ENCODE data around the gene STAMBPL1.
"Not testable (repeated sequence)": the region's sequence is repeated elsewhere in the genome, so short reads cannot be mapped to it uniquely, and the experiment has no call there.

The STAMBPL1 gene

GRCh38 chr10:88858491-88858890 is 21.6 kb upstream of the STAMBPL1 start:
- no peak for DNase-seq

DNA sequence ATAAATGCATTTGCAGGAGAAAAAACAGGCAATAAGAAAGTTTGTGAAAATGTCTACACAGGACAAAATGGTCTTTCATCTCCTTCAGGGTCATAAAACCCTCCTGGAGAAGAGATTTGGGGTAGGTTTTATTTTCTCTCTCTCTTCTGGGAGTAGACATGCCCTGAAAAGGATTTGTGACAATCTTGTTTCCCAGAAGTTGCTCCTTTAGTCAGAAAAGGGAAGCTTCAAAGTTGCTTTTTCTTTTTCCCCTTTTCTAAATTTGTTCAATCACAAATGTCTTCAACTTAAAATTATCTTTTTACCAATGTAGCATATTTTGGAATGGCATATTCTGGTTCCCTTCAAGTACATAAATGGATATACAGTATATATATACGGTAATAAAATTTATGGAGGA is 19.0 kb upstream of the STAMBPL1 start:
- no peak for DNase-seq

DNA sequence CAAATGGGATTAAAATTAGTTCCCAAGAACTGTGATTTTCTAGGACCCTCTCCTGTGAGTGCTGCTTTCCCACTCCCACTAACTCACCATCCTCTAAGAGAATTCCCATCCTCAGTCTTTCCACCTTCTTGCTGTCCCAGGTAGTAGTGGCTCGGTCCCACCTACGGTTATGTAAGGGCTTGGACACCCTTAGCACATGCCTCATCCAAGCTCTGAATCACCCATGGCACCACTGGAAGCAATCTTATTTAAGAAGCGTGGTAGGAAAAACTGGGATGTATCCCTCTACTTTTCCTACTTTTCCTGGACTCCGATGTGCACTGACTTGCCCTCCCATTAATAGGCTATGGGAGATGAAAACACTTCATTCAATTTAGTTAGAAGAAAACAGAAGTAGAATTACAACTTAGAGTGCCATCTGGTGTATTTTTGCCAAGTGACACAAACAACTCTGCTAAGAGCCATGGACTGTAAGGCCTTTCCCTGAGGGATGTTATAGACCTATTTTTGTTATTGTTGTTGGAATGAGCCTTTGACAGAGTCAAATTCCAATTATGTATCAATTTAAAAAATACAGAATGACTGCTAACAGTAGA is 14.7 kb upstream of the STAMBPL1 start:
- no peak for DNase-seq

DNA sequence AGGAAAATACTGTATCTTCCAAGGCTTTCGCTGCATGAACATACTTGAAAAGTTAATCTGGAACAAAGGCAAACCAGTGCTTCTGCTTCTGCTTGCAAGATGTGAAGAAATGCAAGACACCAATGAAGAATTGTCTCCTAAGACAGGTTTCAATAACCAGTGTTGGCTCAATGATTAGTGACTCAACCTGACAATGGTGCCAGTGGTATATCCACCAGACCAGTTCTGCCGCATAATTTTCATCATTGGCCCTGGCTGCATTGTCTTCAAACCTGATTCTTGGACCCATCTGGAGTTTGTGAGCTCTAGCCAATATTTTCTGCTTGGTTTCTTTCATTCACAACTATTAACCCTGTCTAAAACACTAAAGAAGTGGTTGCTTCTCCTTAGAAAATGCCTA is 13.6 kb upstream of the STAMBPL1 start:
- DNase-seq: no peak

- no peak for DNase-seq
Measured at GRCh38 chr10:88870089-88870488, 10.0 kb upstream of the STAMBPL1 start.

- no peak for DNase-seq
Measured at GRCh38 chr10:88873757-88874156, 6.3 kb upstream of the STAMBPL1 start.

DNA sequence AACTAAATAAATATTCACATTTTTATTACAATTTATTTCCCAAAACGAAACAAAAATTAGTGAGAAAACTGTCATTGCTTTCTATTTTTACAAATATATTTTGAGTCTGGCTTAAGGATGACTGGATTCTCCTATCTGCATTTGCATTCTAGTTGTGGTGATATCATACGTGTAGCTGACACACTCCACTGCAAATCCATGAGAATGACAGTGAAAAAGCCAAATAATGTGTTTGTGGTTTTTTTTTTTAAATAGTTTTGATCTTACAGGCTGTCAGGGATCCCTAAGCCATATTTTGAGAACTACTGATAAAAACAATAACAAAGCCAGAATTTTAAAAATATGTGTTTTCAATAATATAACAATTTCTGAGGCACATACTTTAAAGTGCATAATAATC is 5.8 kb upstream of the STAMBPL1 start:
- DNase-seq: no peak

DNA sequence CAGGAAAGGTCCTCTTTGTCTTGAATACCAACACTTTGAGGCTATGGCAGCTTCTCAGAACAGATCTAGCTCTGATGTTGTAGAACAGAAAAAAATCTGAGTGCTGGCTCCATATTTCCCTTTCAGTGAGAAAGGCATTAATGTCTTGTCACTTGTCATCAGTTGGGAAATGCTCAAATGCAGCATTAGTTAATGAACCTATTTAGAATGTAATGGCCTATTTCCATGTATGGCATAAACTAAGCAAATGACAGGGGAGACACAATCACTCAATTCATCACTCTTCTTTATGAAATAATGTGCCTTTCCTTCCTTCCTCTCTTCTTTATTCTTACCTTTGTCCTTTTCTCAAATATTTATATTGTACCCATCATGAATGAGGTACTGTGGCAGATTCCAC is 5.0 kb upstream of the STAMBPL1 start:
- no peak for DNase-seq

DNA sequence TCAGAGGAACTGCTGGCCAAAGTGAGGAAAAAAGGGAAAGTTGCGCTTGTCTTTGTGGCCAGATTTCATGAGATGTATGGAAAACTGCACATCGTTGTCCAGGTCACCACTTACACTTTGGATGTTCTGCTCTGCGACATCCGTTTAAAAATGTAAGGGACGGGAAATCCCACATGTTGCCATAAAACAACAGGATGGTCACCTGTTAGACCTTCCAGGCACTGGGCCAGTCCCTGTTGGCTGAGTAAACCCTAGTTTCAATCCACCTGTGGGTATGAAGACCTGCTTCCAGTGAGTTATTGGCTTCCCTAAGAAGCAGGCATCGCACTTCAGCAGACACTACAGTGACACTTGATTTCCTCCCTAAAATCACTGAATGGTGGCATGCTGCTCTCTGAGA is 2.7 kb upstream of the STAMBPL1 start:
- no peak for DNase-seq

GRCh38 chr10:88880282-88881076 is 434 bp downstream of the STAMBPL1 start:
- peak; percentile 74 for DNase-seq

DNA sequence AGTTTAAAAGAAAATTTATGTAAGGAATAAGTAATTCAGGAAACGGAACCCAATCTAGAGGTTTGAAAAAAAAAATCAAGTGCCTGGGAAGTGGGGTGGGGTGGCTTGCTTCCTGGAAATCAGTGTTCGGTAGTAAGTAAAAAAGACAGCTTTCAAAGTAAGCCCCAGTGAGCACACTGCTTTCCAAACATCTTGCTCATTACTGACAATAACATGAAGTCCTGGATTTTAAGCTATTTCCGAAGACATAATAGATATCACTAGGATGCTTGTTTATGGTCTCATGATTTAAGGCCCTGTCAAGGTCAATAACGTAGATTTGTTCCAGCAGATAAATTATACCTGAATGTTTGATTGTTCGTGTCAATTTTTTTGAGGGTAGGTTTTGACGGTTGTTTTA is 1.3 kb downstream of the STAMBPL1 start:
- DNase-seq: no peak

GRCh38 chr10:88881922-88882645 is 2.0 kb downstream of the STAMBPL1 start:
- DNase-seq: no peak

DNA sequence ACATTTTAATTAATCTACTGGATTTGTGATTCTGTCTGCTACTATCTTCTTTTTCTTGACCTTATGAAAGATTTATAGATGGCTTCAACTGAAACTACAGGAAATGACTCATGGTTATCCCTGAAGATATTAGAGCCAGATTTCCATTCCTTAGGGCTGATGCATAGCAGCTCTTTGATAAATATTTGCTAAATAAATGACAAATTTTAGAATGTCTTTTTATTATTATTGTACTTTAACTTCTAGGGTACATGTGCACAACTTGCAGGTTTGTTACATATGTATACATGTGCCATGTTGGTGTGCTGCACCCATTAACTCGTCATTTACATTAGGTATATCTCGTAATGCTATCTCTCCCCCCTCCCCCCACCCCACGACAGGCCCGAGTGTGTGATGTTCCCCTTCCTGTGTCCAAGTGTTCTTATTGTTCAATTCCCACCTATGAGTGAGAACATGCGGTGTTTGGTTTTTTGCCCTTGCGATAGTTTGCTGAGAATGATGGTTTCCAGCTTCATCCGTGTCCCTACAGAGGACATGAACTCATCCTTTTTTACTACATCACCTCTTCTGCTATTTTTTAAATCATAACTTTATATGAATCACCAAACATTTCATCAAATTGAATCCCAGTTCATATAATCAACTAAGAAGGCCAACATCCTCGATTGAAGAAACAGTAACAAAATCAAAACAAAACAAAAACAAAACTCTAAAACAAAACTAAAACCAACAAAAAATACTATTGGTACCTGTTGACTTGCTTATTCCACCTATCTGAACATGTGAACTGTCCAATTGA is 2.8 kb downstream of the STAMBPL1 start:
- DNase-seq: not testable (repeated sequence)

- DNase-seq: peak; percentile 53
Measured at GRCh38 chr10:88883448-88883809, 3.4 kb downstream of the STAMBPL1 start.

DNA sequence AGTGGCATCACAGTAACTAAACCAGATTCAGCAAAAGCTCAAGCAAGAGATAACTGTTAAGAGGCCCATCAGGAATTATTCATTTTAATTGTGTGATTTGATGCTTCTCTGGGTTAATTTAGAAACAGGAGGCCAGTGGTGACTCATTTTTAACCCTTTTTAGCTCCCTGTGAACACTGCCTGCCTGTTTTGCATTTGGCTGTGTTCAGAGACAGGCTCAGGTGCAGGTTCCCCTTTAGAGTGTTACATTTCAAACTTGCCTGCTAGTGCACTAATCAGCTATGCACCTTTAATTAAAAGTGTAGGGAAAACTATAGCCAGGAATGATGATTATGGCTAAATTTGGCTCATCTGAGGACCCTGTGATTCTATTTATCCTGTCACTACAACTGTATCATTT is 6.5 kb downstream of the STAMBPL1 start:
- no peak for DNase-seq

GRCh38 chr10:88888810-88889445 is 8.9 kb downstream of the STAMBPL1 start:
- no peak for DNase-seq

GRCh38 chr10:88889559-88890337 is 9.7 kb downstream of the STAMBPL1 start:
- DNase-seq: no peak

DNA sequence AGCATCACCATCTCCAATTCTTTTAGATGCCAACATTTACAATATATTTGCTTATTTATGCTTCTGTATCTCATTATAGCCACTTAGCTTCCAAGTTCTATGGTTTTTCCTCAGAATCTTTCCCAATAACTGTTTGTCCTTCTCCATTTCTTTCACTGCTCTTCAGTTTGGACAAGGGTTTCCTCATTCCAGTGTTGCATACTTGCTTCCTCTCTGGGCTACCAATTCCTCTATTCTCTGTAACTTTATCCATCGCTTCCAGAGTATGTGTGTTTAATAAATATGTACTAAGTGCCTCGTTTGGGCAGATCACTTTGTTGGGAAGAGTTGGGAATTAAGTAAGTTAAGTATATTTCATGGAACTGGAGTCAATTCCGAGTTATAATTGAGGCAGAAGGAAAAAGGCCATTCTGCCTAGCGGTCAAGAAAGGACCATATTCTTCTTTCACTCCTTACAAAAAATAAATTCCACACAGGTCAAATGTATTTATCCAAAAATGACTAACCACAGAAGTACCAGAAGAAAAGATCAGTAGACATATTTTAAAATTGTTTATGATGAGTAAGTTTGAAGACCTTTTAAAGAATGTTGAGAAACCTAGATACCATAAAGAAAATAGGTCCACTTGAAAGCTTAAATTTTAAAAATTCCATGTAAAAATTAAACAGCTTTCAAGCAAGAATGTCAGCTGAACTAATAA is 10.8 kb downstream of the STAMBPL1 start:
- no peak for DNase-seq

DNA sequence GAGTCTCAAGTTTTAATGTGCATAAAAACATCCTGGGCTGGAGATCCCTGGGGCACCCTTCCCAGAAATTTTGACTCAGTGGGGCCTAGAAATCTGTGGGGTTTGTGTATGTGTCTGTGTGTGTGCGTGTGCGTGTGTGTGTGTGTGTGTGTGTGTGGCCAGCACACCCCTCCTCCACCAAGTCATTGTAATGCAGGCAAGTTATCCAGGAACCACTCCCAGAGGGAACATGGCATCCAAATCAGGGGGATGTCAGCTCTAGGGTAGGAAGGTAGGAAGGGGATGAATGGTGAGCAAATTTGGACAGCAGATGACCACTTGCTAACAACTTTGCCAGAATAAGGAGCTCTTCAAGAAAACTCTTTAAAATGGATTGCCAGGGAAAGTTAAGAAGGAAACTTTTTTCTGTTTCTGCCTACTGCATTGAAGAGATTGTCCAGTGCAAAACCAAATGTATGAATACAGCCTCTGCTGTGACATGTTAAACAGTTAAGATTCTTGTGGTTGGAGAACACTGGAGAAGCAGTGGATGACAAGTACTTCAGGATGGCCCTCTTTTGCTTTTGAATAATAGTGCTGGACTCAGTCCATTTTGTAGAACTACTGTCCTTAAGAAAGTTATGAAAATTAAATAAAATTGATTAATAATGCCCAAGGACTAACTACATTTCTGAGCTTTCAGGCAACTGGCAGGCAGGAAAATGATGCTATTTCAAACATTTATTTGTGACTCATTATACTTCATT is 12.3 kb downstream of the STAMBPL1 start:
- no peak for DNase-seq

GRCh38 chr10:88893611-88894010 is 13.6 kb downstream of the STAMBPL1 start:
- DNase-seq: no peak

- DNase-seq: no peak
Measured at GRCh38 chr10:88895250-88895649, 15.2 kb downstream of the STAMBPL1 start.
